Stimulated activated CD8-positive, alpha-beta memory T cell treated with anti-CD3 and anti-CD28 coated beads, Interleukin-7, amount 100 ng/mL, for 4 hours (primary cell): ENCODE results near the gene HCN3.
"Not testable (repeated sequence)": the region's sequence is repeated elsewhere in the genome, so short reads cannot be mapped to it uniquely, and the experiment has no call there.

Experiments used
- DNase-seq, 2 donors: peaks; one replicate each; pipeline ENCODE4 v3.0.0-alpha.2; 2020; ENCODE audit warnings: low read depth in 2 of 2

Gene HCN3

DNA sequence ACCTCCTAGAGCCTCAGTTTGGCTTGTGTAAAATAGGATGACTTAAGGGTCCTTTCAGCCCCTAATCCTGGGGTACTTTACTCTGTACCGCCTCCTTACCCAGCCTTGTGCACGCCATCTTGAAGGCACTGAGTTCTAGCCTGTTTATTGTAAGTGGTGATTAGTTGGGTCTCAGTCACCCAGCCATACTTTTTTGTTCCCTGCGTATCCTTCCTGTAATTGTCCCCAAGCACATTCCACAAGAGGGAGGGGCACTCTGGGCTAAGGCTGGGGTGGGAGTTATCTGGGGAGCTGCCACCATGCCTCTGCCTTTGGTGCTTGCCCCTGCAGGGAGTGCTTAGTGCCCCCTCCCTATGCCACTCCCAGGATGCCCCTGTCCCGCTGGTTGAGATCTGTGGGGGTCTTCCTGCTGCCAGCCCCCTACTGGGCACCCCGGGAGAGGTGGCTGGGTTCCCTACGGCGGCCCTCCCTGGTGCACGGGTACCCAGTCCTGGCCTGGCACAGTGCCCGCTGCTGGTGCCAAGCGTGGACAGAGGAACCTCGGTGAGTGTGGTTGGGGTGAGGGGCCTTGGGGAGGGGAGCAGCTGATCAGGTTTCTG, 32.3 kb downstream of the HCN3 start:
- no peak for DNase-seq

DNA sequence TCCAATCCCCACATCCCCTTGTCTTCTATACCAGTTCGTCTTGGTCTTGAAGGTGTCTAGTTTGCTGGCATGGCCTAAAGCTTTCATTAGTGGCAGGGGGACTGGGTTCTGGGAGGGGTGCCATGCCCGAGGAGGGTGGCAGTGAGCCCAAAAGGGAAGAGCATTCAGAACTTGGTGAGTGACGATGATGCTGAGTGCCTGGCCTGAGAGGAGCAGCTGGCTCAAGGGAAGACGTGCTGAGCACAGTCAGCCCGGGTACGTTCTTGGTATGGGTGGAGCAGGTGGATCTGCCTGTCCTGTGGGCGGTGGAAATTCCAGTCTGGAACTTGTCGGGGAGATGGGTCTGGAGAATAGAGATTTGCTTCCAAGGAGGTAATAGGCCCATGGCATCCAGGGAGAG, 36.0 kb downstream of the HCN3 start:
- no peak for DNase-seq

DNA sequence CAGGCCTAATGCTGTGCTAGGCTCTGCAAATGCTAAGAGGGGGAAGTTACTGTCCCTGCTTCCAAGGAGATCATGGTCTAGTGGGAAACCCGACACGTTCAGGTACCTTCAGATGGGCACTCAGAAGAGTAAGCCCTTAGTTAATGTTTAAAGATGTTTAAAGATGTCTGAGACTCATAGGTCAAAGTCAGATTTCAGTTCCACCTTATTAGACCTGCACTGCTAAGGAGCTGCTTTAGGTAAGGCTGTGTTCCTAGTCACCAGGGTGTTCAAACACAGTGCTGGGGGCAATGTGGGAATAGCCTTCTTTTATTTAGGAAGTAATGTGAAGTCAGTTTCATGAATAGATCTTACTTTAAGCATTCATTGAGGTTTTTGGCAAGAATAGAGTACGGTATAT, 39.7 kb downstream of the HCN3 start:
- no peak for DNase-seq

DNA sequence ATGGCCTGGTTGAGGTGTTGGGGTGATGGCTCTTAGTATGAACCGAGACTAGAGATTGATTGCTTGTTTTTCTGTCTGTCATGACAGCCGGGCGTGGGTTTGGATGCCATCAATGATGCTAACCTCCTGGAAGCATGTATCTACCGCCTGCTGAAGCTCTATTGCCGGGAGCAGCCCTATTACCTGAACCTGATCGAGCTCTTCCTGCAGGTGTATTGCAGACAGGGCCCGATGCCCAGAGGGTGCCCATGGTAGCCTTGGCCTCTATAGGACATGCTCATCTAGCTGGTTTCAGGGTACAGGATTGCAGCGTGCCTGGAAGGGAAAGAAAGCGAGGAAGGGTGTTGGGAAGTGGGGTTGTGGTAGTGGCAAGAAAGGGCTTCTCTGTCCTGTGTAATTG, 40.8 kb downstream of the HCN3 start:
- no peak for DNase-seq

DNA sequence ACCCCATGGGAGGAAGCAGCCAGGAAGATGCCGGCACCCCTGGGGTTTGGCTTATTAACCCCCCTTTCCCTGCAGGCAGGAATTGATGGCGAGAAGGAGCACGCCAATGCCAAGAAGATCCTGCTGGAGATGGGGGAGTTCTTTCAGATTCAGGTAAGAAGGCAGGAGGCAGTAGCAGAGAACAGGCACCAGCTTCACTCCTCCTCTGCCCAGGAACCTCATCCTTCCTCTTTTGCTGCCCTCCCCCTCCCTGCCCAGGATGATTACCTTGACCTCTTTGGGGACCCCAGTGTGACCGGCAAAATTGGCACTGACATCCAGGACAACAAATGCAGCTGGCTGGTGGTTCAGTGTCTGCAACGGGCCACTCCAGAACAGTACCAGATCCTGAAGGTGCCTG, 42.3 kb downstream of the HCN3 start:
- no peak for DNase-seq

DNA sequence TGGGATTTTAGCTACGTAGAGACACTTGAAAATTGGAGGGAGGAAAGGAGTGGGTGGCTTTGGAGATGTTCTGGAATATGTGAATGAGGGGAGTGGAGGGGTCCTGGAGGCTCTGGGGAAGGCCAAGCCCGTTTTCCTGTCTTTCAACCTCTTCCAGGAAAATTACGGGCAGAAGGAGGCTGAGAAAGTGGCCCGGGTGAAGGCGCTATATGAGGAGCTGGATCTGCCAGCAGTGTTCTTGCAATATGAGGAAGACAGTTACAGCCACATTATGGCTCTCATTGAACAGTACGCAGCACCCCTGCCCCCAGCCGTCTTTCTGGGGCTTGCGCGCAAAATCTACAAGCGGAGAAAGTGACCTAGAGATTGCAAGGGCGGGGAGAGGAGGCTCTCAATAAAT, 43.0 kb downstream of the HCN3 start:
- no peak for DNase-seq

DNA sequence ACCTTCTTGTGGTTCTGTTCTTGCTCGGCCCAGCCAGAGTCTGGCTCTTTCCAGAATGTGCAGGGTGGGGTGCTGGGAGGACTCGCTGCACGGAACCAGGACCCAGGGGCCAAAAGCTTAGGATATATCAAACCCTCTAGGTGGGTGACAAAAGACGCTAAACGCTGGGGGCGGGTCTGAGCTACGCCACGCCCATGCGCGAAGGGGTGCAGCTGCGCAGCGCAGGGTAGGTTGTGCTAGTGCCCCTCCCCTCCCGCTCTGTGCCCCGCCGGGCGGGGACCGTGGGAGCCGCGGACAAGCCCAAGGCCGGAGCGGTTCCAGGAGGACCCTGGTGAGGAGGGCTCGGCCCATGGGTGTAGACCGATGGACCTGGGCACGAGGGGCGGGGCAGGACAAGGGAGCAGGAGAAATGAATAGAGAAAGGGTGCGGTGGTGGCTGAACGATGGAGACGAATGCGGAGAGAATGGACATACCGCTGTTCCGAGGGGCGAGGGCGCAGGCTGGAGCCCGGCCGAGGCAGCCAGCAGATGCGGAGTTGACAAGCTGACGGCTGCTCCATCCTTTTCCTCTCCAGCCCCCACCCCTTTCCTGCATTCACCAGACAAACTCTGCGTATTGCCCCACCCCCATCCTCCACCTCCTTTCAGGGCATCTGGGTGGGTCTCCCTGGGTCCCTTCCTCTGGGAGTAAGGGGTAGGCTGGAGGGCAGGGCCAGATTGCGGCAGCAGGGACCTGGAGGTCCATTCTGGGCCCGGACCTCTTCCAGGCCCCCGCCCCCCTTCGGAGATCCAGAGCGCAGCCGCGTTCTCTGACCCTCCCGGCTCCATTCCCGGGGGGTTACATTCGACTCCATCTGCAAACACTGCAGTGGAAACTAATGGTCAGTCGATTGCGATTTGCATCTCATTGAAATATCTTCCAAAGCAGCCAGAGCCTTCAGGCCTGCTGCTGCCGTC, 43.7 kb downstream of the HCN3 start, which contains the start of gene RUSC1:
RUSC1 (plus strand) TSS at position 234 of the 957 bp plus-strand sequence. CDS start 880 bp downstream, outside the sequence.
- DNase-seq: peak; percentile 52 to 66

DNA sequence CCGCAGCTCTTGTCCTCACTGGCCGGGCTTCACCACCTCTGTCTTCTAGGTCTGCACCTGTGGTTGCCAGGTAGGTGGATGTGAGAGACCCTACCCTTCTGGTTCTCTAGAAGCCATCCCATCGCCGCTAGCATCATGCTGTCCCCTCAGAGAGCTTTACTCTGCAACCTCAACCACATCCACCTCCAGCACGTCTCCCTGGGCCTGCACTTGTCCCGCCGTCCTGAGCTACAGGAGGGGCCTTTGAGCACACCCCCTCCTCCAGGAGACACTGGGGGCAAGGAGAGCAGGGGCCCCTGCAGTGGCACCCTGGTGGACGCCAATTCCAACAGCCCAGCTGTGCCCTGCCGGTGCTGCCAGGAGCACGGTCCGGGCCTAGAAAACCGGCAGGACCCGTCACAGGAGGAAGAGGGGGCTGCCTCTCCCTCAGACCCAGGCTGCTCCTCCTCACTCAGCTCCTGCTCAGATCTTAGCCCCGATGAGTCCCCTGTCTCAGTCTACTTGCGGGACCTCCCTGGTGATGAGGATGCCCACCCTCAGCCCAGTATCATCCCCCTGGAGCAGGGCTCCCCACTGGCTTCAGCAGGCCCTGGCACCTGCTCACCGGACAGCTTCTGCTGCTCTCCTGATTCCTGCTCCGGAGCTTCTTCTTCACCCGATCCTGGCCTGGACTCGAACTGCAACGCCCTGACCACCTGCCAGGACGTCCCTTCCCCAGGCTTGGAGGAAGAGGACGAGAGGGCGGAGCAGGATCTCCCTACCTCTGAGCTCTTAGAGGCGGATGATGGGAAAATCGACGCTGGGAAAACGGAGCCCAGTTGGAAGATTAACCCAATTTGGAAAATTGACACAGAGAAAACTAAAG, 44.6 kb downstream of the HCN3 start:
- no peak for DNase-seq

DNA sequence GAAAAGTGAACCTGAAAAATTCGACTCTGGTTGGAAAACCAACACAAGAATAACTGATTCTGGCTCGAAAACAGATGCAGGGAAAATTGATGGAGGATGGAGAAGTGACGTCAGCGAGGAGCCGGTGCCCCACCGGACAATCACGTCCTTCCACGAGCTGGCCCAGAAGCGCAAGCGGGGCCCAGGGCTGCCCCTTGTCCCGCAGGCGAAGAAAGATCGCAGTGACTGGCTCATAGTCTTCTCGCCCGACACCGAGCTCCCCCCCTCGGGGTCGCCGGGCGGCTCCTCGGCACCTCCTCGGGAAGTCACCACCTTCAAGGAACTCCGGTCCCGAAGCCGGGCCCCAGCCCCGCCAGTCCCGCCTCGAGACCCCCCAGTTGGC, 45.3 kb downstream of the HCN3 start:
- DNase-seq: no peak

DNA sequence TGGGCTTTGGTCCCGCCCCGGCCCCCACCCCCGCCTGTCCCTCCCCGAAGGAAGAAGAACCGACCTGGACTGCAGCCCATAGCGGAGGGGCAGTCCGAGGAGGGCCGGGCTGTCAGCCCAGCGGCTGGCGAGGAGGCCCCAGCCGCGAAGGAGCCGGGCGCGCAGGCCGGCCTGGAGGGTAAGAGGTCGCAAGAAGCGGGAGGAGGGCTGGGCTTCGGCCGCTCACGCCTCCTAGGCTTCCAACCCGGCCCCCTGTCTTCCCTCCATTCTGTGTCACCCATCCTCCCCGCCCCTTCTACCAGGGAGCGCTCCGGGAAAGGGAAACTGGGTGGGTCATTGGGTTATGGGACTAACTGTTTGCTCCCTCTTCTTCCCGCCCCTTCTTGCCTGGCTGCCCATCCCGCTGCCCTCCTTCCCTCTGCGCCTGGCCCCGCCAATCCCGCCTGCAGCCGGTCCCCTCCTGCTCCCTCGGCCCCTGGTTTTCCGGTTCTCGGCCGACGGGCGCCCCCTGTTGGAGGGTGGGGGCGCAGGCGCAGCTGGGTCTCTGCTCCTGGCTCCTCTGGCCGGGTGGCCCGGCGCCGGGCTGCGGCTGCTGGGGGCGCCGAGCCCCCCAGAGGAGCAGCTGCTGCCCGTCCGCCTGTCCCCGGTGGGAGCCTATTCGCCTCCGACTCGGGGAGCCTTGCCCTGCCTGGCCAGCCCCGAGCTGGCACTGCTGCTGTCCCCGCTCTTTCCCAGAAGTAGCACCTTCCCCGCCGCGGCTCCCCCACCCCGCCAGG, 45.9 kb downstream of the HCN3 start:
- DNase-seq: peak; percentile 60 to 73

DNA sequence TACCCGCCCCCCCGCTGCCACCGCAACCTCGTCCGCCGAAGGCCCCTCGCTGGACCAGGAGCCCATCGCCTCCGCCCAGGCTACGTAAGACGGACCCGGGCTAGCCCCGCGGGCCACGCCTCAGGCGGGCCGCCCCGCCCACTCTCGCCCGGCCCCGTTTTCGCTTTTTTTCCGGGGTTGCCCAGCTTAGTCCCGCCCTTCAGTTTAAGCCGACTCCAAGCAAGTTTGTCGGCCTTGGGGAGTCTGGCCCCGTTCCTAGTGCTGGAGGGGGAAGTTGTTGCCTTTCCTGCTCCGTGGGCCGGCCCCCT, 46.4 kb downstream of the HCN3 start:
- peak; percentile 57 to 72 for DNase-seq

DNA sequence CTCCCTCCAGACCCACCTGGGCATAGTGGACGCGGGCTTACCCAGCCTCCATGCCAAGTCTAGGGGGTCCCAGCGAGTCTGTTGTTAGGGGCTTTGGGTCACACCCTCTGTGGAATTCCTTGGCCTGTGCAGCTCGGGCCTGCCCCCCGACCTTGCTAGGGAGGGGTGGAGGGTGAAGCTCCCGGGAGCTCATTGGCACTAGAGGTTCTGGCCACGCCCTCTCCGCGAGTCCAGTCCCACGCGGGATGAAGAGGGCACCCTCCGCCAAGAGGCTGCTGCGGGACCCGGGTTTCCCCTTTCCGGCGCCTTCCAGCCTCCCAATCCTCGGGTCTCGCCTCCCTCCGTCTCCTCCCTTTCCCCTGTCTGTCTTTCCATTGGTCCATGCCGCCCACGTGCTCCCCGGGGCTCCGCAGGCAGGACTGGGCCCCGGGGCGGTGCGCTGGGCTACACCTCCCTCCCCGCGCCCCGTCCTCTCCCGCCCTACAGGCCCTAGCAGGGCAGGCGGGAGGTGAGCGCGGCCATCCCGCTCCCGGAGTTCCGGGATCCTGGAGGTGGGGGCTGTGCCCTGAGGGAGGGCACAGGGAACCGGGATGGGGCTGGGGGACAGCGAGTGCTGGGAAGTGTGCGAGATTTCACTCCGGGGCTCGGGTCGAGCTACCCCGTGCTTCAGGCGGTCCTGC, 46.9 kb downstream of the HCN3 start:
- peak; percentile 64 to 81 for DNase-seq

DNA sequence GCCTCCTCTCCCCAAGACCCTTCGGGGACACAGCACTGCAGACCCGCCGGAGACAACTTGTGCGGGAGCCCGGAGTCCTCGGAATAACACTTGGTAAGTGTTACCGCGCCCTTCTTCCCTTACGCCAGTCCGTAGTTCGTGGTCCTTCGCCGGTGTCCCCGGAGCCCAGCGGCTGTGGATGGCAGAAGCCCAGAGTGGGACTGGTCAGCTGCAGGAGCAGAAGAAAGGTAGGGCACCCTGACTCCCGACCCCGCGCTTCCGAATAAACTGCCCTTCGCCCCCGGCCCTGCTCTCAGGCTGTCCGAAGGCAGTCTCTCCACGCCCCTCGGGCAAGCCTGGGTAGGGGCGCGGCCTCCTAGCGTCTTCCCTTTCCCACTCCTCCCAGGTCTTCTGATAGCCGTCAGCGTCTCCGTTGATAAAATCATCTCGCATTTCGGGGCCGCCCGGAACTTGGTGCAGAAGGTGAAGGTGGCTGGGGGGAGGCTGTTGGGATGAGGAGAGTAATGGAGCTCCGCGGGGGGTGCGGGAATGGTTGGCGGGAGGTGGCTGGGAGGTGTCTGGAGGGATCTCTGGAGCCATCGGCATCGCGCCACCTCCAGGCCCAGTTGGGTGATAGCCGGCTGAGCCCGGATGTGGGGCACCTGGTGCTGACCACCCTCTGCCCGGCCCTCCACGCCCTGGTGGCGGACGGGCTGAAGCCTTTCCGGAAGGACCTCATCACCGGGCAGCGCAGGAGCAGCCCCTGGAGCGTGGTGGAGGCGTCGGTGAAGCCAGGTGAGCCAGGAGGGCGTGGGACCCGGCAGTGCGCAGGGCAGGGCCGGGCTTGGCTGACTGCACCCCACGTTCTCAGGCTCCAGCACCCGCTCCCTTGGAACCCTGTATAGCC, 47.7 kb downstream of the HCN3 start:
- DNase-seq: no peak

DNA sequence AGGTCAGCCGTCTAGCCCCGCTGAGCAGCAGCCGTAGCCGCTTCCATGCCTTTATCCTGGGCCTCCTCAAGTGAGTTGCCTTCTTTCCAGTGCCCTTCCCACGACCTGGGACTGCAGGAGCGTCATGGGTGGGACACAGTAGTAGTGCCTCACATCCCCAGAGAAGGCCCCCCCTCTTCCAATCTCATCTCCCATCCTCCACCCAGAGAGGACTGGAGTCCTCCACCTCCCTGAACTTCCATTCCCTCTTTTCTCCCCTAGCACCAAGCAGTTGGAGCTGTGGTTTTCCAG, 48.3 kb downstream of the HCN3 start:
- DNase-seq: no peak

DNA sequence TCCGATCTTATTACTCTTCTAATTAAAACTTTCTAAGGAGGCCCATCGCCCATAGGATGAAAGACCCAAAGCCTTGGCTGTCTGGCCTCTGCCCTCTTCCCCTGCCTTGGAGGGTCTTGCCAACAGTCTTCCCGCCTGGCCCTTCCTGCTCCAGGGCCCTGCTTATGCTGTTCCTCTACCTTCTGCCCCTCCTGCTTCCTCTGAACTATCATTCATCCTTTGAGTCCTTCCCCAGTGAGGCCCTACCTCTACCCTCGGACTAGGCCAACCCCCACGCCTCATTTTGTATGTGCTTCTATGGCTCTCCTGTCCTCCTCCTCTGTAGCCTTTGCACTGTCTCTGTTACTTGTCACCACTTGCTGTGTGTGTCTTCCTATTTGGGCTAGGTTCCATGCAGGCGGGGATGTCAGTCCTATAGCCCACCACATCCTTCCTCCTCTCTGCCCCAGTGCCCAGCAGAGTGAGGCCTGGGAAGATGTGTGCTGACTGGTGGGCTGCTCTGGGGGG, 48.8 kb downstream of the HCN3 start:
- DNase-seq: no peak

DNA sequence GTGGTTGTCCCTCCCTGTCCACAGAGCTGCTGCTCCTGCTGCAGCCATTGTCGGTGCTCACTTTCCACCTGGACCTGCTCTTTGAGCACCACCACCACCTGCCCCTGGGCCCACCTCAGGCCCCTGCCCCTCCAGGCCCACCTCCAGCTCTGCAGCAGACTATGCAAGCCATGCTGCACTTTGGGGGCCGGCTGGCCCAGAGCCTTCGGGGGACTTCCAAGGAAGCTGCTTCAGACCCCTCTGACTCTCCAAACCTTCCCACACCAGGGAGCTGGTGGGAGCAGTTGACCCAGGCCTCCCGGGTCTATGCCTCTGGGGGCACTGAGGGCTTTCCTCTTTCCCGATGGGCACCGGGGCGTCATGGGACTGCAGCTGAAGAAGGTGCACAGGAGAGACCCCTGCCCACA, 49.4 kb downstream of the HCN3 start:
- no peak for DNase-seq

DNA sequence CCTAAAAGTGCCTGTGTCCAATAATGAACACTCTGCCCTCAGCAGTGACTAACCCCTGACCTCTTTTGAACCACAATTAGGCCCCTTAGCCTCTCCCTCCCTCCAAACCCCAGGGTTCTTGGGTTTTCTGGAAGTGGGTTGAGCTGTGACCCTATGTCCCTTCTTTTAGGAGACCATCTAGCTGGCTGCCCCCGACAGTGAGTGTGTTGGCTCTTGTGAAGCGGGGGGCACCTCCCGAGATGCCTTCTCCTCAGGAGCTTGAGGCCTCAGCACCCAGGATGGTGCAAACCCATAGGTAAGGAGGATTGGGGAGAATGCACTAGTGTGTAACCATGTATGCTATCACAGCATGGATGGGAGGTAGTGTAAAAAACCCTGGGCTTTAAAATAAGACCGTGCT, 50.7 kb downstream of the HCN3 start:
- no peak for DNase-seq

DNA sequence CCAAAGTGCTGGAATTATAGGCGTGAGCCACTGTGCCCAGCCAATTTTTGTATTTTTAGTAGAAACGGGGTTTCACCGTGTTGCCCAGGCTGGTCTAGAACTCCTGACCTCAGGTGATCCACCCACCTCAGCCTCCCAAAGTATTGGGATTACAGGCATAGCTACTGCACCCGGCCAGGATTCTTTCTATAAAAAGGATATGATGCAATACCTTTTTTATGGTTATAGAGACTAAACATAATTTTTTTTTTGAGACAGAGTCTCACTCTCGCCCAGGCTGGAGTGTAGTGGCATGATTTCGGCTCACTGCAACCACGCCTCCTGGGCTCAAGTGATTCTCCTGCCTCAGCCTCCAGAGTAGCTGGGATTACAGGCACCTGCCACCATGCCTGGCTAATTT, 51.6 kb downstream of the HCN3 start:
- not testable (repeated sequence) for DNase-seq

DNA sequence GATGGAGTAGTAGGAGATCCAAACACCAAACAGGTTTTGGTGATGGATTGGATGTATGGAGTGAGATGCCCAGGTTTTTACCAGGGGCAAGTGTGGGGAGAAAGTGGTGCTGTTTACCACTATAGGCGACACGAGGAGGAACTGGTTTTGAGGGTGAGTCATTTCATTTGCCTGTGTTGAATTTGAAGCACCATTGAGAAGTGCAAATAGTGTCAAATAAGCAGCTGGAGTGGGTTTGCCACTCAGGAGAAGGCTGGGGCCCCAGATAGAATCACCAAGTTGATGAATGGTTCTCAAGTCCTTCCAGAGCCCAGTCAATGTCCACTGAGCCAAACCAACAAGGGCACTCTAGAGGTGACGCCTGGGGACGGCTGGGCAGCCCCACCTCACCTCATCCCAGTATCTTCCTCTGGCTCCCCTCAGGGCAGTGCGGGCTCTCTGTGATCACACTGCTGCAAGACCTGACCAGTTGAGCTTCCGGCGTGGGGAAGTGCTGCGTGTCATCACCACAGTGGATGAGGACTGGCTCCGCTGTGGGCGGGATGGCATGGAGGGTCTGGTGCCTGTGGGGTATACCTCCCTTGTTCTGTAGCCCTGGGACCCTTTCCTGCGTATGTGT, 52.8 kb downstream of the HCN3 start:
- no peak for DNase-seq

DNA sequence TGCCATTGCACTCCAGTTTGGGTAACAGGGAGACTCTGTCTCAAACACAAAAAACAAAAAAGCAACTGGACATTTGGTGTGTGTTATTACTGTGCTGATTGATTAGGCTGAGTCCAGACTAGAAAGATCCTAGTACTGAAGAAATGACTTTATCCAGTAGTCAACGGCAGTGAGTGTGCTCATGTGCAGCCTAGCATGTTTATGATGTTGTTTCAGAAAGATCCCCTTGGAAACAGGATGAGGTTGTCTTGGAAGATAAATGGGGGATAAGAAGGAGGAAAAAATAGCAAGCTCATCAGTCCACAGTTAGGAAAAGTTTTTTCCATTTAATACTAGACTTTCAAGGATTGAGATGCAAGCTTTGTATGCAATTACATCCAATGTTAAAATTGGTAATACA, 57.7 kb downstream of the HCN3 start:
- no peak for DNase-seq
